ENCODE results near the gene PSRC1.

The PSRC1 gene

GRCh38 chr1:109261578-109261977, 21.4 kb downstream of the PSRC1 start:
- no peaks in the 10 kb centered on the region for H3F3A ChIP-seq (ENCODE audit: insufficient read depth, low read length)
- no peak overlapping the region for H3K4me3 ChIP-seq (ENCODE audit: low read depth, low read length, poor library complexity, severe bottlenecking)
- no peaks in the 10 kb centered on the region for H3K4me1 ChIP-seq (ENCODE audit: insufficient read depth, low read length, severe bottlenecking)
- no peaks in the 10 kb centered on the region for H3K36me3 ChIP-seq (ENCODE audit: insufficient read depth, low read length)
- no peaks in the 10 kb centered on the region for H3K79me2 ChIP-seq (ENCODE audit: insufficient read depth, low read length)
- H3K9ac ChIP-seq (ENCODE audit: low read length): no peak overlapping the region
- H3K9me3 ChIP-seq (ENCODE audit: low read length): no peaks in the 10 kb centered on the region
- H3K27me3 ChIP-seq (ENCODE audit: insufficient read depth, low read length): no peaks in the 10 kb centered on the region
- no peaks in the 10 kb centered on the region for H3K9me2 ChIP-seq (ENCODE audit: low read depth, low read length)
- no peak for TF ChIP-seq EZH2 (IDR thresholded peaks at IDR 0.05; ENCODE audit: borderline replicate concordance, low read length)
- no peak for TF ChIP-seq CTCF (IDR thresholded peaks at IDR 0.05; ENCODE audit: low read length)
- H3K27ac ChIP-seq (ENCODE audit: low read depth, low read length, poor library complexity, severe bottlenecking): no peak overlapping the region
- H3K4me2 ChIP-seq (ENCODE audit: low read length): no peak overlapping the region
- H4K20me1 ChIP-seq (ENCODE audit: insufficient read depth, low read length): no peaks in the 10 kb centered on the region
- H2AFZ ChIP-seq (ENCODE audit: low read length): no peak overlapping the region

GRCh38 chr1:109261006-109261405, 21.9 kb downstream of the PSRC1 start:
- Histone ChIP-seq H2AFZ (ENCODE audit: low read length) (no peak overlapping the region), H4K20me1 (ENCODE audit: insufficient read depth, low read length) (no peaks in the 10 kb centered on the region), H3F3A (ENCODE audit: insufficient read depth, low read length) (no peaks in the 10 kb centered on the region), H3K4me3 (ENCODE audit: low read depth, low read length, poor library complexity, severe bottlenecking) (no peak overlapping the region), H3K27ac (ENCODE audit: low read depth, low read length, poor library complexity, severe bottlenecking) (no peak overlapping the region), H3K79me2 (ENCODE audit: insufficient read depth, low read length) (no peaks in the 10 kb centered on the region), H3K4me1 (ENCODE audit: insufficient read depth, low read length, severe bottlenecking) (no peaks in the 10 kb centered on the region), H3K36me3 (ENCODE audit: insufficient read depth, low read length) (no peaks in the 10 kb centered on the region), H3K4me2 (ENCODE audit: low read length) (no peak overlapping the region), H3K9me3 (ENCODE audit: low read length) (no peaks in the 10 kb centered on the region), H3K9ac (ENCODE audit: low read length) (no peak overlapping the region), H3K27me3 (ENCODE audit: insufficient read depth, low read length) (no peaks in the 10 kb centered on the region), H3K9me2 (ENCODE audit: low read depth, low read length) (no peaks in the 10 kb centered on the region)
- TF ChIP-seq EZH2 (IDR thresholded peaks at IDR 0.05; ENCODE audit: borderline replicate concordance, low read length) (no peak), CTCF (IDR thresholded peaks at IDR 0.05; ENCODE audit: low read length) (no peak)

- Histone ChIP-seq H3K27me3 (ENCODE audit: insufficient read depth, low read length) (no peaks in the 10 kb centered on the region), H3K4me3 (ENCODE audit: low read depth, low read length, poor library complexity, severe bottlenecking) (no peak overlapping the region), H2AFZ (ENCODE audit: low read length) (no peak overlapping the region), H3K36me3 (ENCODE audit: insufficient read depth, low read length) (no peaks in the 10 kb centered on the region), H3K9me2 (ENCODE audit: low read depth, low read length) (no peaks in the 10 kb centered on the region), H3K4me2 (ENCODE audit: low read length) (no peak overlapping the region), H3K79me2 (ENCODE audit: insufficient read depth, low read length) (no peaks in the 10 kb centered on the region), H3K9me3 (ENCODE audit: low read length) (no peaks in the 10 kb centered on the region), H4K20me1 (ENCODE audit: insufficient read depth, low read length) (no peaks in the 10 kb centered on the region), H3F3A (ENCODE audit: insufficient read depth, low read length) (no peaks in the 10 kb centered on the region), H3K27ac (ENCODE audit: low read depth, low read length, poor library complexity, severe bottlenecking) (no peak overlapping the region), H3K9ac (ENCODE audit: low read length) (no peak overlapping the region), H3K4me1 (ENCODE audit: insufficient read depth, low read length, severe bottlenecking) (no peaks in the 10 kb centered on the region)
- no peak for TF ChIP-seq CTCF (IDR thresholded peaks at IDR 0.05; ENCODE audit: low read length)
- TF ChIP-seq EZH2 (IDR thresholded peaks at IDR 0.05; ENCODE audit: borderline replicate concordance, low read length): no peak
Observed at GRCh38 chr1:109259674-109260557, 23.0 kb downstream of the PSRC1 start.
